Sigmoid colon (tissue), 4 donors: ENCODE data around the gene VAMP1.

Source experiments
- EP300 ChIP-seq, 4 donors: sonication (generic); formaldehyde crosslinking; IDR thresholded peaks; one replicate each; pipeline ENCODE4 v1.6.1; 2017; ENCODE audit warnings: antibody characterized with exemption in 4 of 4
- POLR2A ChIP-seq, 2 donors: fragments of 450-650 bp; IDR thresholded peaks; one replicate each; pipeline ENCODE4 v1.6.1; 2016; ENCODE audit warnings: antibody characterized with exemption in 2 of 2, mild to moderate bottlenecking in 2 of 2, moderate library complexity in 2 of 2
- POLR2AphosphoS5 ChIP-seq, 4 donors: sonication (generic); formaldehyde crosslinking; IDR thresholded peaks; one replicate each; pipeline ENCODE4 v1.6.1; 2017; ENCODE audit warnings: antibody characterized with exemption in 4 of 4
- TF ChIP-seq, protein P1 (sequence below), 4 experiments: fragments of 450-650 bp in 3 of 4; fragments of 200-600 bp in 1 of 4; IDR thresholded peaks; one replicate each; pipeline ENCODE4 v1.5.1; 2016 to 2019; ENCODE audit warnings: antibody characterized with exemption in 4 of 4, mild to moderate bottlenecking in 3 of 4, moderate library complexity in 2 of 4

- TF ChIP-seq EP300 (IDR thresholded peaks at IDR 0.05) (no peak), POLR2AphosphoS5 (IDR thresholded peaks at IDR 0.05) (no peak), POLR2A (IDR thresholded peaks at IDR 0.05) (no peak)
- TF ChIP-seq, protein P1, sequence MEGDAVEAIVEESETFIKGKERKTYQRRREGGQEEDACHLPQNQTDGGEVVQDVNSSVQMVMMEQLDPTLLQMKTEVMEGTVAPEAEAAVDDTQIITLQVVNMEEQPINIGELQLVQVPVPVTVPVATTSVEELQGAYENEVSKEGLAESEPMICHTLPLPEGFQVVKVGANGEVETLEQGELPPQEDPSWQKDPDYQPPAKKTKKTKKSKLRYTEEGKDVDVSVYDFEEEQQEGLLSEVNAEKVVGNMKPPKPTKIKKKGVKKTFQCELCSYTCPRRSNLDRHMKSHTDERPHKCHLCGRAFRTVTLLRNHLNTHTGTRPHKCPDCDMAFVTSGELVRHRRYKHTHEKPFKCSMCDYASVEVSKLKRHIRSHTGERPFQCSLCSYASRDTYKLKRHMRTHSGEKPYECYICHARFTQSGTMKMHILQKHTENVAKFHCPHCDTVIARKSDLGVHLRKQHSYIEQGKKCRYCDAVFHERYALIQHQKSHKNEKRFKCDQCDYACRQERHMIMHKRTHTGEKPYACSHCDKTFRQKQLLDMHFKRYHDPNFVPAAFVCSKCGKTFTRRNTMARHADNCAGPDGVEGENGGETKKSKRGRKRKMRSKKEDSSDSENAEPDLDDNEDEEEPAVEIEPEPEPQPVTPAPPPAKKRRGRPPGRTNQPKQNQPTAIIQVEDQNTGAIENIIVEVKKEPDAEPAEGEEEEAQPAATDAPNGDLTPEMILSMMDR (IDR thresholded peaks at IDR 0.05) = no peak
Observed at GRCh38 chr12:6457220-6457945, 13.1 kb downstream of the VAMP1 start.
